ENCODE results near the gene PSME2.
"Not testable (repeated sequence)": the region's sequence is repeated elsewhere in the genome, so short reads cannot be mapped to it uniquely, and the experiment has no call there.

PSME2 gene

GRCh38 chr14:24110060-24110459, 36.4 kb downstream of the PSME2 start:
- no peak for DNase-seq

- DNase-seq: no peak
These were observed 38.0 kb downstream of the PSME2 start for GRCh38 chr14:24108336-24108874.

GRCh38 chr14:24106672-24107271, 39.6 kb downstream of the PSME2 start:
- DNase-seq: no peak

GRCh38 chr14:24105609-24106239, 40.7 kb downstream of the PSME2 start:
- not testable (repeated sequence) for DNase-seq

GRCh38 chr14:24103451-24103850, 43.0 kb downstream of the PSME2 start:
- no peak for DNase-seq

GRCh38 chr14:24102357-24103048, 43.9 kb downstream of the PSME2 start:
- DNase-seq: no peak

GRCh38 chr14:24100982-24101494, 45.4 kb downstream of the PSME2 start:
- no peak for DNase-seq

- no peak for DNase-seq
These were observed 46.0 kb downstream of the PSME2 start for GRCh38 chr14:24100197-24100981.

- DNase-seq: no peak
These were observed 47.2 kb downstream of the PSME2 start for GRCh38 chr14:24098927-24099813.

GRCh38 chr14:24098229-24098926, 48.0 kb downstream of the PSME2 start:
- DNase-seq: no peak

- no peak for DNase-seq
These were observed 49.7 kb downstream of the PSME2 start for GRCh38 chr14:24096545-24097181.

- DNase-seq: peak; percentile 46 to 58
These were observed 50.9 kb downstream of the PSME2 start for GRCh38 chr14:24095271-24096068.

GRCh38 chr14:24094841-24095270, 51.6 kb downstream of the PSME2 start:
- DNase-seq: no peak

- peak; percentile 81 to 89 for DNase-seq
These were observed 52.2 kb downstream of the PSME2 start, which contains the start of gene PCK2 for GRCh38 chr14:24093901-24094840. Gene PCK2, plus strand, starts transcription at chr14:24094311. Its CDS starts 95 bp downstream, at chr14:24094406.

All from activated CD4-positive, alpha-beta T cell treated with anti-CD3 and anti-CD28 coated beads for 4 hours (primary cell).